ENCODE measurements around the gene CFAP61. TPM values are rescaled to one million over a fixed set of nuclear protein-coding genes. Genes with fewer than 3 reads are reported as not detected.

CFAP61 gene
- total RNA-seq, 1 experiment from 2014 or later = 0.61 TPM

DNA sequence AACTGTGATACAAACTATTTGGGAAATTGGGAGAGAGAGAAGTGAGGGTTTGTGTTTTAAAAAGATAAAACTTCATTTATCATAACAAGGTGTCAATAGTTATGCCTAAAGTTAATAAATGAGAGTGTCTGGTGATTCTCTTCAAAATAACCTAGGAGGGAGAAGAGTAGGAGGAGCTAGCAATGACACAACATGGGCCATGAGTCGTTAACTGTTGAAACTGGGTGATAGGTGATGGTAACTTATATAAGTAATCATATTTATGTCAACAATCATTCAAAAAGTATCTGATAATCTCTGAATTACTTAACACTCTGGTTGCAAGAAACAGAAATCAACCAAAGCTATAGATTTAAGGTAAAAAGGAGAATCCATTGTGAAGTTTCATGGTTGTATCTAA is 268.8 kb downstream of the CFAP61 start (continued):
- TF ChIP-seq NFYB (CRISPR knock-in tag; conservative IDR thresholded peaks at IDR 0.05; ENCODE audit: low read depth) (no peak), ZNF671 (CRISPR knock-in tag; IDR thresholded peaks at IDR 0.05) (no peak), PRRX2 (CRISPR knock-in tag; IDR thresholded peaks at IDR 0.05) (no peak)

DNA sequence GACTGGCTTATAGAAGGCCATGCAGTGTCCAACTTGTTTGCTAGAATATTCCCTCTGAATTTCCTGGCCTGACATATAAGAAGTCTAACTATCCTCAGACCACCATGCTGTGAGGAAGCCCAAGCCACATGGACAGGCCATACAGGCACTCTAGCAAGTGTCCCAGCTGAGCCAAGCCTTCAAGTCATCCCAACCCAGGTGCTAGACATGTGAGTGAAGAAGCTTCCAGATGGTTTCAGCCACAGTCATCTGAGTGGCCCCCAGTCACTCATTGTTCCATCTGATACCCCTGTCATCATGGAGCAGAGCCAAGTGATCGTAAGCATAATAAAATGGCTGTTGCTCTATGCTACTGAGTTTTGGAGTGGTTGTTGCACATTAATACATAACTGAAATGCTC is 269.6 kb downstream of the CFAP61 start:
- ATAC-seq = no peak
- no peak overlapping the region for H3K27ac Mint-ChIP-seq
- ChIA-PET CTCF (no interaction called here), POLR2A (no interaction called here)
- no peak for DNase-seq (ENCODE audit: low spot score)
- H3K27me3 Mint-ChIP-seq (ENCODE audit: low read depth) = no peaks in the 10 kb centered on the region
- H3K4me1 Mint-ChIP-seq = no peaks in the 10 kb centered on the region
- no peaks in the 10 kb centered on the region for H3K9me3 Mint-ChIP-seq
- no peak overlapping the region for H3K4me3 Mint-ChIP-seq
- no peak for TF ChIP-seq KAT7 (CRISPR knock-in tag; IDR thresholded peaks at IDR 0.05; ENCODE audit: borderline replicate concordance)
- no peaks in the 10 kb centered on the region for H3K36me3 Mint-ChIP-seq

DNA sequence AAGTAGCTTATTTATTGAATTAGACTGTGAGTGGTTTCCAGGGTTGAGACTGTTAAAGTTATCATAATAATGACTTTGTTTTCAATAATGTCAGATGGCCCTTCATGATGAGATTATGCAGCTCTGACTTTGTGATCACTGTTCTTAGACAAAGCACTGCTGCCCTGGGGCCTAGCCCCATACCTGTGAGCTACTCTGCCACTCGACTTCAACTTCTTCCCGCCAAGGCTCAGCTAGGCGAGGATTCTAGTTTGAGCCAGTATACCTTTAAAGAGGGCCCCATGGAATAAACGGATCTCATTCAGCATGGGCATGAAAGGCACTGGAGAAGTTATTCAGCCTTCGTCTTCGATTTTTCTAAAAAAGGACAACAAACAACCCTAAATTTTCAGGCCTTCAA is 270.6 kb downstream of the CFAP61 start:
- DNase-seq (ENCODE audit: low spot score) (no peak), ATAC-seq (no peak)
- Mint-ChIP-seq H3K36me3 (no peaks in the 10 kb centered on the region), H3K4me1 (no peaks in the 10 kb centered on the region), H3K9me3 (no peaks in the 10 kb centered on the region), H3K27ac (no peak overlapping the region), H3K4me3 (no peak overlapping the region), H3K27me3 (ENCODE audit: low read depth) (no peaks in the 10 kb centered on the region)
- POLR2A ChIA-PET = no interaction called here
- TF ChIP-seq, protein P1, sequence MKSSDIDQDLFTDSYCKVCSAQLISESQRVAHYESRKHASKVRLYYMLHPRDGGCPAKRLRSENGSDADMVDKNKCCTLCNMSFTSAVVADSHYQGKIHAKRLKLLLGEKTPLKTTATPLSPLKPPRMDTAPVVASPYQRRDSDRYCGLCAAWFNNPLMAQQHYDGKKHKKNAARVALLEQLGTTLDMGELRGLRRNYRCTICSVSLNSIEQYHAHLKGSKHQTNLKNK (CRISPR knock-in tag; IDR thresholded peaks at IDR 0.05) = no peak
- no peak for TF ChIP-seq NR1H2 (CRISPR knock-in tag; IDR thresholded peaks at IDR 0.05)
- no peak for TF ChIP-seq TEAD4 (CRISPR knock-in tag; IDR thresholded peaks at IDR 0.05)
- no peak for TF ChIP-seq FOXJ3 (CRISPR knock-in tag; IDR thresholded peaks at IDR 0.05; ENCODE audit: borderline replicate concordance)
- no peak for TF ChIP-seq GRHL2 (CRISPR knock-in tag; IDR thresholded peaks at IDR 0.05; ENCODE audit: insufficient replicate concordance, severe bottlenecking)
- TF ChIP-seq NR2C2 (CRISPR knock-in tag; IDR thresholded peaks at IDR 0.05) = no peak
- no peak for TF ChIP-seq OVOL2 (CRISPR knock-in tag; IDR thresholded peaks at IDR 0.05; ENCODE audit: borderline replicate concordance)
- no peak for TF ChIP-seq GABPB1 (CRISPR knock-in tag; IDR thresholded peaks at IDR 0.05)
- CTCF ChIA-PET = interaction anchor here (1.1 kb wide), 1 partner anchor 85 kb away, joined by 3 read pairs; no protein-coding TSS in a partner anchor

DNA sequence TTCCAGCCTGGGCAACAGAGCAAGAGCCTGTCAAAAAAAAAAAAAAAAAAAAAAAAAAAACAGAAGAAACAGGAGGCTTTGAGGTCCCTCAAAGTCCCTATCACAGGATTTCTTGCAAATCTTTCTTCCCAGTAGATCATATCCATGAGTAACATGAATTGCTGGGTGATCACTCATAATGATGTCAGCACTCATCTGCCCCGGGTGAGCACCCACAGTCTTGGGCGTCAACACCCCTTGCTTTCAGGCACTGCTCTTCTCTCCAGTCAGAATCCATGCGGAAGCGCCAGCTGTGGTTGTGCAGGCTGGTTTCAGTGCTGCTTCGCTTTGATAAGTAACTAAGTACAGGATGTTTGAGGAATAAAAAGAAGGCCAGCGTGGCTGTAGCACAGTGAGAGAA is 275.4 kb downstream of the CFAP61 start:
- TF ChIP-seq, protein P2, sequence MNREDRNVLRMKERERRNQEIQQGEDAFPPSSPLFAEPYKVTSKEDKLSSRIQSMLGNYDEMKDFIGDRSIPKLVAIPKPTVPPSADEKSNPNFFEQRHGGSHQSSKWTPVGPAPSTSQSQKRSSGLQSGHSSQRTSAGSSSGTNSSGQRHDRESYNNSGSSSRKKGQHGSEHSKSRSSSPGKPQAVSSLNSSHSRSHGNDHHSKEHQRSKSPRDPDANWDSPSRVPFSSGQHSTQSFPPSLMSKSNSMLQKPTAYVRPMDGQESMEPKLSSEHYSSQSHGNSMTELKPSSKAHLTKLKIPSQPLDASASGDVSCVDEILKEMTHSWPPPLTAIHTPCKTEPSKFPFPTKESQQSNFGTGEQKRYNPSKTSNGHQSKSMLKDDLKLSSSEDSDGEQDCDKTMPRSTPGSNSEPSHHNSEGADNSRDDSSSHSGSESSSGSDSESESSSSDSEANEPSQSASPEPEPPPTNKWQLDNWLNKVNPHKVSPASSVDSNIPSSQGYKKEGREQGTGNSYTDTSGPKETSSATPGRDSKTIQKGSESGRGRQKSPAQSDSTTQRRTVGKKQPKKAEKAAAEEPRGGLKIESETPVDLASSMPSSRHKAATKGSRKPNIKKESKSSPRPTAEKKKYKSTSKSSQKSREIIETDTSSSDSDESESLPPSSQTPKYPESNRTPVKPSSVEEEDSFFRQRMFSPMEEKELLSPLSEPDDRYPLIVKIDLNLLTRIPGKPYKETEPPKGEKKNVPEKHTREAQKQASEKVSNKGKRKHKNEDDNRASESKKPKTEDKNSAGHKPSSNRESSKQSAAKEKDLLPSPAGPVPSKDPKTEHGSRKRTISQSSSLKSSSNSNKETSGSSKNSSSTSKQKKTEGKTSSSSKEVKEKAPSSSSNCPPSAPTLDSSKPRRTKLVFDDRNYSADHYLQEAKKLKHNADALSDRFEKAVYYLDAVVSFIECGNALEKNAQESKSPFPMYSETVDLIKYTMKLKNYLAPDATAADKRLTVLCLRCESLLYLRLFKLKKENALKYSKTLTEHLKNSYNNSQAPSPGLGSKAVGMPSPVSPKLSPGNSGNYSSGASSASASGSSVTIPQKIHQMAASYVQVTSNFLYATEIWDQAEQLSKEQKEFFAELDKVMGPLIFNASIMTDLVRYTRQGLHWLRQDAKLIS (CRISPR knock-in tag; IDR thresholded peaks at IDR 0.05; ENCODE audit: borderline replicate concordance) = no peak
- no peak for TF ChIP-seq MXD4 (CRISPR knock-in tag; IDR thresholded peaks at IDR 0.05; ENCODE audit: borderline replicate concordance)
- TF ChIP-seq, protein P3, sequence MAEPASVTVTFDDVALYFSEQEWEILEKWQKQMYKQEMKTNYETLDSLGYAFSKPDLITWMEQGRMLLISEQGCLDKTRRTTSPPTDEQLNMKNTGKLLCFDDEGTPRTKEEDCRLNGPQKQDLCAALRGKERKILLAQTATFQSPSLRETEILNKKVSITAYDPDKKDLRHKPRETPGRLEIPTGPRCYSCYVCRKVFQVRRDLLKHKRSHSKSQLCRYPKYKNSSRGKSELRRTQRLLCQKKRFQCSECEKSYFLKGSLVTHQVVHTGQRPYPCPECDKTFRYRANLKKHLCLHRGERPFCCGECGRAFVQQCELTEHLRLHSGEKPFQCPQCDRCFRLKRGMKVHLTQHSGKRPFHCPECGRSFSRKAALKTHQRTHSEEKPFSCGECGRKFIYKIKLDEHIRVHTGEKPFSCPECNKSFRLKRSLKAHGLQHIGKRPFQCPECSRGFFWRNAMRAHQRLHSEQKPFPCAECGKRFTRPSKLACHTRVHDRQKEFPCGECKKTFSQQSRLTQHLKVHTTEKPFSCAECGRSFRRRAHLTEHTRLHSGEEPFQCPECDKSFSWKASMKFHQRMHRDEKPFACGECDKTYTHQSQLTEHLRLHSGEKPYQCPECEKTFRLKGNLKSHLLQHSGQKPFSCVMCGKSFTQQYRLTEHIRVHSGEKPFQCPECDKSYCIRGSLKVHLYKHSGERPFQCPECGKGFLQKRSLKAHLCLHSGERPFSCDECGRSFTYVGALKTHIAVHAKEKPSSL (CRISPR knock-in tag; conservative IDR thresholded peaks at IDR 0.05) = no peak
- no peak for TF ChIP-seq TEAD4 (CRISPR knock-in tag; IDR thresholded peaks at IDR 0.05)
- no peak for TF ChIP-seq NR2C2 (CRISPR knock-in tag; IDR thresholded peaks at IDR 0.05)
- no peak for TF ChIP-seq ZNF219 (CRISPR knock-in tag; IDR thresholded peaks at IDR 0.05; ENCODE audit: borderline replicate concordance)
- TF ChIP-seq, protein P4, sequence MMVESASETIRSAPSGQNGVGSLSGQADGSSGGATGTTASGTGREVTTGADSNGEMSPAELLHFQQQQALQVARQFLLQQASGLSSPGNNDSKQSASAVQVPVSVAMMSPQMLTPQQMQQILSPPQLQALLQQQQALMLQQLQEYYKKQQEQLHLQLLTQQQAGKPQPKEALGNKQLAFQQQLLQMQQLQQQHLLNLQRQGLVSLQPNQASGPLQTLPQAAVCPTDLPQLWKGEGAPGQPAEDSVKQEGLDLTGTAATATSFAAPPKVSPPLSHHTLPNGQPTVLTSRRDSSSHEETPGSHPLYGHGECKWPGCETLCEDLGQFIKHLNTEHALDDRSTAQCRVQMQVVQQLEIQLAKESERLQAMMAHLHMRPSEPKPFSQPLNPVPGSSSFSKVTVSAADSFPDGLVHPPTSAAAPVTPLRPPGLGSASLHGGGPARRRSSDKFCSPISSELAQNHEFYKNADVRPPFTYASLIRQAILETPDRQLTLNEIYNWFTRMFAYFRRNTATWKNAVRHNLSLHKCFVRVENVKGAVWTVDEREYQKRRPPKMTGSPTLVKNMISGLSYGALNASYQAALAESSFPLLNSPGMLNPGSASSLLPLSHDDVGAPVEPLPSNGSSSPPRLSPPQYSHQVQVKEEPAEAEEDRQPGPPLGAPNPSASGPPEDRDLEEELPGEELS (CRISPR knock-in tag; IDR thresholded peaks at IDR 0.05) = no peak
- TF ChIP-seq, protein P5, sequence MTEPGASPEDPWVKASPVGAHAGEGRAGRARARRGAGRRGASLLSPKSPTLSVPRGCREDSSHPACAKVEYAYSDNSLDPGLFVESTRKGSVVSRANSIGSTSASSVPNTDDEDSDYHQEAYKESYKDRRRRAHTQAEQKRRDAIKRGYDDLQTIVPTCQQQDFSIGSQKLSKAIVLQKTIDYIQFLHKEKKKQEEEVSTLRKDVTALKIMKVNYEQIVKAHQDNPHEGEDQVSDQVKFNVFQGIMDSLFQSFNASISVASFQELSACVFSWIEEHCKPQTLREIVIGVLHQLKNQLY (CRISPR knock-in tag; IDR thresholded peaks at IDR 0.05) = no peak
- DNase-seq (ENCODE audit: low spot score) (no peak), ATAC-seq (no peak)
- CTCF ChIA-PET = no interaction called here
- H3K27ac Mint-ChIP-seq = no peak overlapping the region
- no peaks in the 10 kb centered on the region for H3K4me1 Mint-ChIP-seq
- no peaks in the 10 kb centered on the region for H3K27me3 Mint-ChIP-seq (ENCODE audit: low read depth)
- no peaks in the 10 kb centered on the region for H3K9me3 Mint-ChIP-seq
- no peaks in the 10 kb centered on the region for H3K36me3 Mint-ChIP-seq
- POLR2A ChIA-PET = no interaction called here
- no peak overlapping the region for H3K4me3 Mint-ChIP-seq
